GM12892 (cell line): ENCODE results near the gene ITGB1.

Experiments
- POLR2A ChIP-seq: IDR thresholded peaks from 2 replicates; pipeline ENCODE4 v1.6.1; 2011; ENCODE audit warnings: low read depth, low read length, control low read depth
- POLR2AphosphoS5 ChIP-seq: IDR thresholded peaks from 2 replicates; pipeline ENCODE4 v1.6.1; 2011; ENCODE audit warnings: low read depth, low read length, control low read depth

GRCh38 chr10:32923134-32923533, 34.9 kb downstream of the ITGB1 start:
- TF ChIP-seq POLR2AphosphoS5: no peak
- no peak for TF ChIP-seq POLR2A
